ENCODE measurements around the gene LYPD6B. TPM values are rescaled to one million over a fixed set of nuclear protein-coding genes. Genes with fewer than 3 reads are reported as not detected.

The LYPD6B gene
- total RNA-seq, 2 donors from 2014 or later, result 12.6 to 14.5 TPM

- H3K4me1 Mint-ChIP-seq, result peaks cover 4% of the 10 kb centered on the region
- no peak overlapping the region for H3K4me3 Mint-ChIP-seq
- H3K4me1 ChIP-seq (ENCODE audit: control insufficient read depth, insufficient read depth, low read length), result no peaks in the 10 kb centered on the region
- no peaks in the 10 kb centered on the region for H3K9me3 Mint-ChIP-seq
- TF ChIP-seq, protein P1, sequence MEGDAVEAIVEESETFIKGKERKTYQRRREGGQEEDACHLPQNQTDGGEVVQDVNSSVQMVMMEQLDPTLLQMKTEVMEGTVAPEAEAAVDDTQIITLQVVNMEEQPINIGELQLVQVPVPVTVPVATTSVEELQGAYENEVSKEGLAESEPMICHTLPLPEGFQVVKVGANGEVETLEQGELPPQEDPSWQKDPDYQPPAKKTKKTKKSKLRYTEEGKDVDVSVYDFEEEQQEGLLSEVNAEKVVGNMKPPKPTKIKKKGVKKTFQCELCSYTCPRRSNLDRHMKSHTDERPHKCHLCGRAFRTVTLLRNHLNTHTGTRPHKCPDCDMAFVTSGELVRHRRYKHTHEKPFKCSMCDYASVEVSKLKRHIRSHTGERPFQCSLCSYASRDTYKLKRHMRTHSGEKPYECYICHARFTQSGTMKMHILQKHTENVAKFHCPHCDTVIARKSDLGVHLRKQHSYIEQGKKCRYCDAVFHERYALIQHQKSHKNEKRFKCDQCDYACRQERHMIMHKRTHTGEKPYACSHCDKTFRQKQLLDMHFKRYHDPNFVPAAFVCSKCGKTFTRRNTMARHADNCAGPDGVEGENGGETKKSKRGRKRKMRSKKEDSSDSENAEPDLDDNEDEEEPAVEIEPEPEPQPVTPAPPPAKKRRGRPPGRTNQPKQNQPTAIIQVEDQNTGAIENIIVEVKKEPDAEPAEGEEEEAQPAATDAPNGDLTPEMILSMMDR (conservative IDR thresholded peaks at IDR 0.05), result no peak
- H3K4me3 ChIP-seq (ENCODE audit: low read length), result no peak overlapping the region
- no peak for DNase-seq
- H3K9ac ChIP-seq (ENCODE audit: extremely low read depth, low read length, poor library complexity, severe bottlenecking), result no peak overlapping the region
- no peak overlapping the region for H3K27ac ChIP-seq (ENCODE audit: low read depth, low read length)
- H3K27ac Mint-ChIP-seq, result no peak overlapping the region
- no peaks in the 10 kb centered on the region for H3K36me3 ChIP-seq (ENCODE audit: control insufficient read depth, insufficient read depth, low read length)
- H3K27me3 ChIP-seq (ENCODE audit: control insufficient read depth, insufficient read depth, low read length, poor library complexity, severe bottlenecking), result peaks cover 95% of the 10 kb centered on the region
- peaks cover 66% of the 10 kb centered on the region for H3K27me3 Mint-ChIP-seq (ENCODE audit: insufficient read depth)
- H3K36me3 Mint-ChIP-seq (ENCODE audit: low read depth), result no peaks in the 10 kb centered on the region
- no peaks in the 10 kb centered on the region for H3K9me3 ChIP-seq (ENCODE audit: control insufficient read depth, low read length)
- WGBS, 2 experiments (ENCODE audit: insufficient coverage in 1 of 2, insufficient read length in 1 of 2), result 95 to 100% methylated on average over 4 of the region's 4 CpGs
These were observed 97.6 kb downstream of the LYPD6B start for GRCh38 chr2:149136111-149136510.

- H3K27ac ChIP-seq (ENCODE audit: low read depth, low read length), result no peak overlapping the region
- no peak for DNase-seq
- H3K27me3 Mint-ChIP-seq (ENCODE audit: insufficient read depth), result peaks cover 56% of the 10 kb centered on the region
- peaks cover 24% of the 10 kb centered on the region for H3K4me1 Mint-ChIP-seq
- H3K4me3 ChIP-seq (ENCODE audit: low read length), result no peak overlapping the region
- H3K27me3 ChIP-seq (ENCODE audit: control insufficient read depth, insufficient read depth, low read length, poor library complexity, severe bottlenecking), result peaks cover 85% of the 10 kb centered on the region
- H3K4me3 Mint-ChIP-seq, result no peak overlapping the region
- TF ChIP-seq, protein P1 (conservative IDR thresholded peaks at IDR 0.05), result no peak
- H3K9me3 Mint-ChIP-seq, result no peaks in the 10 kb centered on the region
- H3K36me3 Mint-ChIP-seq (ENCODE audit: low read depth), result no peaks in the 10 kb centered on the region
- H3K9me3 ChIP-seq (ENCODE audit: control insufficient read depth, low read length), result no peaks in the 10 kb centered on the region
- H3K9ac ChIP-seq (ENCODE audit: extremely low read depth, low read length, poor library complexity, severe bottlenecking), result no peak overlapping the region
- WGBS, 2 experiments (ENCODE audit: insufficient coverage in 1 of 2, insufficient read length in 1 of 2), result 56 to 88% methylated on average over 1 to 5 of the region's 5 CpGs
- H3K36me3 ChIP-seq (ENCODE audit: control insufficient read depth, insufficient read depth, low read length), result no peaks in the 10 kb centered on the region
- H3K27ac Mint-ChIP-seq, result no peak overlapping the region
- H3K4me1 ChIP-seq (ENCODE audit: control insufficient read depth, insufficient read depth, low read length), result no peaks in the 10 kb centered on the region
These were observed 102.5 kb downstream of the LYPD6B start for GRCh38 chr2:149141046-149141445.

- Histone ChIP-seq H3K4me1 (ENCODE audit: control insufficient read depth, insufficient read depth, low read length) (peaks cover 3% of the 10 kb centered on the region), H3K36me3 (ENCODE audit: control insufficient read depth, insufficient read depth, low read length) (no peaks in the 10 kb centered on the region), H3K27me3 (ENCODE audit: control insufficient read depth, insufficient read depth, low read length, poor library complexity, severe bottlenecking) (peaks cover 73% of the 10 kb centered on the region), H3K9me3 (ENCODE audit: control insufficient read depth, low read length) (no peaks in the 10 kb centered on the region), H3K9ac (ENCODE audit: extremely low read depth, low read length, poor library complexity, severe bottlenecking) (no peak overlapping the region), H3K4me3 (ENCODE audit: low read length) (no peak overlapping the region), H3K27ac (ENCODE audit: low read depth, low read length) (no peak overlapping the region)
- DNase-seq, result no peak
- TF ChIP-seq, protein P1 (conservative IDR thresholded peaks at IDR 0.05), result no peak
- Mint-ChIP-seq H3K27ac (no peak overlapping the region), H3K9me3 (no peaks in the 10 kb centered on the region), H3K36me3 (ENCODE audit: low read depth) (no peaks in the 10 kb centered on the region), H3K4me1 (peaks cover 37% of the 10 kb centered on the region), H3K4me3 (no peak overlapping the region), H3K27me3 (ENCODE audit: insufficient read depth) (peaks cover 52% of the 10 kb centered on the region)
- 89% methylated on average over 1 of the region's 1 CpG; no CpG with 5 or more reads in 1 of the 2 experiments for WGBS, 2 experiments (ENCODE audit: insufficient coverage in 1 of 2, insufficient read length in 1 of 2)
These were observed 105.2 kb downstream of the LYPD6B start for GRCh38 chr2:149143734-149144133.
